Stimulated activated CD8-positive, alpha-beta memory T cell treated with anti-CD3 and anti-CD28 coated beads, Interleukin-12 subunit alpha, Interleukin-12 subunit beta, amount 100 ng/mL, for 24 hours (primary cell): ENCODE results near the gene CTRB1.
"Not testable (repeated sequence)": the region's sequence is repeated elsewhere in the genome, so short reads cannot be mapped to it uniquely, and the experiment has no call there.

ENCODE experiments used
- DNase-seq: peaks from one replicate; pipeline ENCODE4 v3.0.0-alpha.2; 2020; ENCODE audit errors: extremely low read depth

Gene CTRB1

GRCh38 chr16:75271441-75272096 is 52.8 kb downstream of the CTRB1 start:
- no peak for DNase-seq

GRCh38 chr16:75272097-75272551 is 53.3 kb downstream of the CTRB1 start:
- no peak for DNase-seq

- not testable (repeated sequence) for DNase-seq
Observed at GRCh38 chr16:75272629-75273028, 53.8 kb downstream of the CTRB1 start.

GRCh38 chr16:75273054-75273925 is 54.5 kb downstream of the CTRB1 start:
- no peak for DNase-seq
